DOHH2 (cell line): Measurements from ENCODE around the gene MPPED1.

ENCODE experiments used
- EZH2phosphoT487 ChIP-seq: fragments of 200-600 bp; sonication (generic); IDR thresholded peaks from 2 replicates; pipeline ENCODE4 v1.6.1; 2017; ENCODE audit warnings: borderline replicate concordance, mild to moderate bottlenecking, antibody characterized with exemption, low read length, moderate library complexity, mixed read lengths
- TF ChIP-seq, protein P1 (sequence below): fragments of 200-600 bp; sonication (generic); IDR thresholded peaks from one replicate; pipeline ENCODE4 v1.5.1; 2014; ENCODE audit warnings: antibody characterized with exemption, mild to moderate bottlenecking, low read depth, low read length; ENCODE audit not compliant: poor library complexity, severe bottlenecking

DNA sequence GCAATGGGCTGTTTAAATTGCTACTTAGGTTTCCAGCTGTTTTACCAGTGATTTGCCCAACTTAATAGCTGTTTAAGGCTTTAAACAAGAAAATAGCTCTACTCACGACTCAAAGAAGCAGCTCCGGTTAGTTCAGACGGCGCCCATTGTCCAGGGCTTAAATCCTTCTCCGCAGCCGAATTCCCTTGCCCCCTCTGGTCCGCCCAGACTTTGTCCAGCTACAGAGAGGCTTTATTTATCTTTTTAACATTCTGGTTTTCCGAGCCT is 47.7 kb upstream of the MPPED1 start:
- no peak for TF ChIP-seq EZH2phosphoT487
- TF ChIP-seq, protein P1, sequence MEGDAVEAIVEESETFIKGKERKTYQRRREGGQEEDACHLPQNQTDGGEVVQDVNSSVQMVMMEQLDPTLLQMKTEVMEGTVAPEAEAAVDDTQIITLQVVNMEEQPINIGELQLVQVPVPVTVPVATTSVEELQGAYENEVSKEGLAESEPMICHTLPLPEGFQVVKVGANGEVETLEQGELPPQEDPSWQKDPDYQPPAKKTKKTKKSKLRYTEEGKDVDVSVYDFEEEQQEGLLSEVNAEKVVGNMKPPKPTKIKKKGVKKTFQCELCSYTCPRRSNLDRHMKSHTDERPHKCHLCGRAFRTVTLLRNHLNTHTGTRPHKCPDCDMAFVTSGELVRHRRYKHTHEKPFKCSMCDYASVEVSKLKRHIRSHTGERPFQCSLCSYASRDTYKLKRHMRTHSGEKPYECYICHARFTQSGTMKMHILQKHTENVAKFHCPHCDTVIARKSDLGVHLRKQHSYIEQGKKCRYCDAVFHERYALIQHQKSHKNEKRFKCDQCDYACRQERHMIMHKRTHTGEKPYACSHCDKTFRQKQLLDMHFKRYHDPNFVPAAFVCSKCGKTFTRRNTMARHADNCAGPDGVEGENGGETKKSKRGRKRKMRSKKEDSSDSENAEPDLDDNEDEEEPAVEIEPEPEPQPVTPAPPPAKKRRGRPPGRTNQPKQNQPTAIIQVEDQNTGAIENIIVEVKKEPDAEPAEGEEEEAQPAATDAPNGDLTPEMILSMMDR = no peak
